GM19099 (cell line): ENCODE data around the gene RNF222.

ENCODE experiments used
- POLR2A ChIP-seq: IDR thresholded peaks from 3 replicates; pipeline ENCODE4 v1.6.1; 2011; ENCODE audit warnings: low read depth; ENCODE audit not compliant: insufficient read length; ENCODE audit errors: extremely low read depth

Gene RNF222

DNA sequence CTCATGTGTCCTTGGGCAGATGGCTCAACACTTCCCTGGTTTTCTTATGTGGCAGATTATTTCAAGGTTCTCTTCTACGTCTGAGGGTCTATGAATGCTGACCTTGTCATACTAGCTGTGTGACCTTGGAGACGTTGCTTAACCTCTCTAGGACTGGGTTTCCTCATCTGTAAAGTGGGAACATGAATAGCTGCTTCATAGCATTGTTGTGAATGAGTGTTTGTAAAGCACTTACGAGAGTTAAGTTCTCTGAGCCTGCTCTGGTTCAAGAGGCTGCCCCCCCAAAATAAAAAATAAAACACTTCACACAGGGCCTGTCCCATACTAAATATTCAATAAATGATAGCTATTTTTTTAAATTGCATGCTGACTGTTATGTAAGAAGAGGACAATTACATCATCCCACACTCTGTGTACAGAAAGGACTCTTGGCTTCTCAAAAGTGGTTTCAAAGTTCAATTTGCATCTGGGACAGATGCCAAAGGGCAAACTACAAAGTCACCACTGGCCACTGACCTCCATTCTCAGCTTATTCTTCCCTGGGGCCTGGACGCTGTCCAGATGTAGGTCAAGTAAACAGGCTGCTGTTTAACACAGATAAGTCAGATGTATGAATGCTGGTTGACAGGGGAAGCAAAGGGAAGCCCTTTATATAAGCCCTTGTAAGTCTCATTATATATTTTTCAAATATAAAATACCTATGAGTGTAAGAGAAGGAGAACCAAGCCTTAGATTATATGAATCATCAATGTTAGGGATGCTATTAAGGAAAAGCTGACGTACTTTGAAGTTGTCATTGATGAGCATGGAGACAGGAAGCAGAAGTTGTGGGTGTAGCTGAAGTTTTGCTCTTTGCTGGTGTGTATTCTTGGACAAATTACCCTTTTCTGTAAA is 22.7 kb upstream of the RNF222 start:
- TF ChIP-seq POLR2A: no peak

DNA sequence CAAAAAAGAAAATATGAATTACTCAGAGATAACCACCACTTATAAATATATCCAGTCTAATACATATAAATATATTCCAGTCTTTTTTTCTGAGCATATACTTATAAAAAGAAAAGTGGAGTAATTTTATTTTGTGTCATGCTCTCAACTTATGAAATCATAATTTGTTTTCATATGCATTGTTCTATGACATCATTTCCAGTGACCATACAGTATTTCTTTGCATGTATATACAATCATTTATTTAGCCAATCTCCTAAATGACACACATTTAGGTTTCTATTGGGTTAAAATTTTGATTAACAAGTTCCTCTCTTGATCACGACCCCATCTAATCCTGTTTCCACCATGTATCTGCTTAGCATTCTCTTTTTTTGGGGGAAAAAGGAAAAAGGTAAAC is 21.7 kb upstream of the RNF222 start:
- TF ChIP-seq POLR2A: no peak

DNA sequence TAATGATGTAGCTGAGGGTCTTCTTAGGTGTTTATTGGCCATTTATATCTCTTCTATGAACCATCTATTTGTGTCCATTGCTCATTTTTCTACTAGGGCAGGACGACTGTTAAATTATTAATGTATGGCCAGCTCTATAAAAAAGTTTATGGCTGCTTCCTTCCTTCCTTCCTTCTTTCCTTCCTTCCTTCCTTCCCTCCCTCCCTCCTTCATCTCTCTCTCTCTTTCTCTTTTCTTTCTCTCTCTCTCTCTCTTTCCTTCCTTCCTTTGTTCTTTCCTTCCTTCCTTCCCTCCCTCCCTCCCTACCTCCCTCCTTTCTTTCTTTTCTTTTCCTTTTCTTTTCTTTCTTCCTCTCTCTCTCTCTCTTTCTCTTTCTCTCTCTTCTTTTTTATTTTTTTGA is 20.8 kb upstream of the RNF222 start:
- TF ChIP-seq POLR2A: no peak

DNA sequence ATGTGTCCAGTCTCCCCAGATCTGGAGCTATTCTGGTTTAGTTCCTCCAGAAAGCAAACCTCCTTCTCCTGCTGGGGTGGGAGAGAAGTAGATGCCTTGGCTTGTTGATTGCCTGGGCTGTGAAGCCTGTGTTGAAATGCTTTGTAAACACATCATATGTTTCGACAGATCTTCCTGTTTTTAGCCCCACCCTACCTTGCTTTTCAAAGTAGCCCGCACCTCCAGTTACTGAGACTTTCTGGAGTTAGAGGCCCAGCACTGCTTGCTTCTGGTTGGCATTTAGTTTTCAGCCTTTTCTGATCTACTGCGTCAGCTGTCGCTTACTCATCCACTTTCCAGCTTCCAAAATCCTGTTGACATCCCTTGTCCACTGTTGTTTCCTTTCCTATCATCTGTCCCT is 20.2 kb upstream of the RNF222 start:
- no peak for TF ChIP-seq POLR2A

DNA sequence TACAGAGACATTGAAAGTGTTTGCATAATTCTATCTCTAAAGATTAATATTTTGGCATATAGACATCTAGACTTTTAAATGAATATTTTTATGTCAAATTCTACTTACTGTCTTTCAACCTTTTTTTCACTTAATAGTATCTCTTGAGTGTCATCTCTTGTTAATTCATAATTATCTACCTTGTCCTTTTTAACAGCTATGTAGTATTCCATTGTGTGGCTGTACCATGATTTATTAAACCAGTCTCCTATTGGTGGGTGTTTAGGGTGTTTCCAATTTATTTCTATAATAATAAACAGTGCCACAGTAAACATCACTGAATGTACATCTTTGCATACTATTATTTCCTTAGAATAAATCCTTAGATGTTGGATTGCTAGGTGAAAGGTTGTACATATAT is 16.3 kb upstream of the RNF222 start:
- TF ChIP-seq POLR2A: no peak

DNA sequence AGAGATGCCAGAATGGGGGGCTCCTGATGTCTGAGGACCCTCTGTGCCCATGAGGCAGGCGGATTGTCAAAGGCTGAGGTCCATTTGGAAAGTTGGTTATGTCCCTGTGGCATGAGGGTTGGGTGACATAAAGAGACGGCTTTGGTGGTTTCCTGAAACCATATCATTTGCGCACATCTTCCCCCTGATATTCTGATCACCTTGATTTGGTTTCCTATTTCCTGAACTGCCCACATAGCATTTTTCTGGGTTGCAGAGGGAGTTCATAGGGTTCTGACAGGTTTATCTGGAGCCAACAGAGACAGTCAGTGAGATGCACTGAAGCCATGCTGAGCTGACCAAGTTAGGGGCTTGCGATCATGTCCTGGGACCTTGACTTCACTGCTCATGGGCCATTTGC is 15.7 kb upstream of the RNF222 start:
- no peak for TF ChIP-seq POLR2A

DNA sequence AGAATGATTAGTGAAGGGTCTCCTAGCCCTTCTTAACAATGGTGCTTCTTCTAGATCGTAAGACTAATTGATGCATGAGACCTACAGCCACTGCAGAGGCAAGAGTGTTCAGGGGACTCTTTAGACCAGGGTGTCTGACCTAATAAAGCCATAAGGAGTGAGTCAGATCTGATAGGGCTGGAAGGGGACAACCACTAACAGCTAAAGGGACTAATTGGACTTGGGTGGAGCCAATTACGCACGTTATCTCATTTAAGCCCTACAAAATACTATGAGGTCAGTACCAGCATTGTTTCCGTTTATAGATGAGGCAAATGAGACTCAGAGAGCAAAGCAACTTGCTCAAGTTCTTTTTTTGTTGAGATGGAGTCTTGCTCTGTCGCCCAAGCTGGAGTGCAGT is 14.5 kb upstream of the RNF222 start:
- no peak for TF ChIP-seq POLR2A

DNA sequence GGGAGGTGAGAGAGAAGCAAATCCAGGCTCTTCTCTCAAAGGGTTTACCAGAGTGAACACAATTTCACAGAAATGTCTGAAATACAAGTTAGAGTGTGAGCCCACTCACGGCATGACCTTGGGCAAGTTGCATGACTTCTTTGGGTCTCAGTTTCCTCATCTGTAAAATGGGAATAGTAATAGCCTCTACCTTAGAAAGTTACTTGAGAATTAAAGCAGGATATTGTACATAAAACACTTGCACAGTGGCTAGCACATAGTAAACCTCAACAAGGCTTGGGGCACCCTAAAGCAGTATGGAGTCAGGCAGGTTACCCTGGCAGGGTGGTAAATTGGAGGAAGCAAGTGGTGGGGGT is 13.2 kb upstream of the RNF222 start:
- no peak for TF ChIP-seq POLR2A

DNA sequence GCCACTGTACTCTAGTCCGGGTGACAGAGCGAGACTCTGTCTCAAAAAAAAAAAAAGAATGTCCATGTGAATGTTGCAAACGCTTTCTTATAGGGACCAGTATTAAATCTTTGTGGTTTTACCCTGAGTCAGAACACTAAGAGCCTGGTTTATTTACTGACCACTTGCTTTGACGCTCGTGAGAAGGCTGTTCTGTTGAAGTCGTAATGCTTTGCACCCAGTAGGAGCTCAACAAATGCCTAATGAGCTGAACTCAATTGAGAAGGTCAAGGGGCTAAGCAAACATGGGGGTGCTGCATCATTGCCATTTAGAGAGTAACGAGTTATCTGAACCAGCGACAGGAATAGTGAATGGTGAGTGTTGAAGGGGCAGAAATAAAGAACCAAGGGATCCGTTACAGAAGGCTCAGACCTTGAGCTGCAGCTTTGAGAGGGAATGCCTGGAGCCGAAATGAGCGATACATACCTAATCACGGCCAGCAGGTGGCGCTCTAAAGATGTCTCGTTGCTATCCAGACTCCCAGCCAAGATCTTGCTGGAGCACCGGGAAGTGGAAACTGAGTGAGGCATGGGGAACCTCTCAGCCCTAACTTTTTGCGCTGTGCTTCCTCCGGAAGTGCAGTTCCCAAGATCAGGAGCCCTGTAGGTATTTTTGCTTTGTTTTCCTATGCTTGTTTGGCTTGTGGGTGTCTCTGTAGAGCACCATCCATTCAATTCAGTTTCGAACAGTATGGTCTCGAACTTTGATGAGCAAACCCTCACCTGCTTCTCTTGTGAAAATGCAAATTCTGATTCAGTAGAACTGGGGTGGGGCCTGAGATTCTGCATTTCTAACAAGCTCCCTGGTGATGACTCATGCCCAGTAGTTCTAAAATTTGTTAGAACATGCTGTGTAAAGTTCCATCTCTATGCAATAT is 12.6 kb upstream of the RNF222 start:
- no peak for TF ChIP-seq POLR2A

DNA sequence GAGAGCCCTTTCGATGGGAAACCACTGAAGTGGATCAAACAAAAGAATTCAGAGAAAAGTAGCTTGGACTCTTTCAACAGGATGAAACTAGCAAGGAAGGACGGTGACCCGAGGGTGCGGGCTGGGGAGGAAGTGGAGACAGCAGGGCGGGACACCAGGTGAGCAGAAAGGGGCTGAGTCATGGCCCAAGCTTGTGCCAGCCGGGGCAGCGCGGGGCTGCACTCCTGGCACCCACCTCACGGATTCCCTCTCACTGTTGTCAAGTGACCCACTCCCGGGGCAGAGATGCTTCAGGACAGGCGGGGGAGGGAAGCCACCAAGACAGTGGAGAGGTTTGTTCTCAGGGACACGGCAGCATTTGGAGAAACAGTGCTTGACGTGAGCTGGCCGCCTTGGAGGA is 10.7 kb upstream of the RNF222 start:
- TF ChIP-seq POLR2A: no peak

DNA sequence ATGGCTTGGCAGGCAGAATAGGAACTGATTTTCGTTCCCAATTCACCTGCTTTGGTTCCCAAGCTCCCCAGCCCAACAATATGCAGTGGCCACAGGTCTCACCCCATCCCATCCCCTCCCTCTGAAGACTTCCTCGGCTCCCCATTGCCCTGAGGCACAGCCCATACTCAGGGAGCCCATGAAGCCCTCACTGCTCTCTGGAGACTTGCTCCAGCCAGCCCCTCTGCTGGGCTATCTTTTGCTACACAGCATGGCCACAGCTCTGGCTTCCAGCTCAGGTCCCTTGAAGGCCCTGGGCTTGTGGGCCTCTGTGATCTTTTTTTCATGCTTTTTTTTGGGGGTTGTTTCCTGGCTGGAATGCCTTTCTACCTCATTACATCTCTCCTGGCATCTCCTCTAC is 8.5 kb upstream of the RNF222 start:
- TF ChIP-seq POLR2A: no peak

DNA sequence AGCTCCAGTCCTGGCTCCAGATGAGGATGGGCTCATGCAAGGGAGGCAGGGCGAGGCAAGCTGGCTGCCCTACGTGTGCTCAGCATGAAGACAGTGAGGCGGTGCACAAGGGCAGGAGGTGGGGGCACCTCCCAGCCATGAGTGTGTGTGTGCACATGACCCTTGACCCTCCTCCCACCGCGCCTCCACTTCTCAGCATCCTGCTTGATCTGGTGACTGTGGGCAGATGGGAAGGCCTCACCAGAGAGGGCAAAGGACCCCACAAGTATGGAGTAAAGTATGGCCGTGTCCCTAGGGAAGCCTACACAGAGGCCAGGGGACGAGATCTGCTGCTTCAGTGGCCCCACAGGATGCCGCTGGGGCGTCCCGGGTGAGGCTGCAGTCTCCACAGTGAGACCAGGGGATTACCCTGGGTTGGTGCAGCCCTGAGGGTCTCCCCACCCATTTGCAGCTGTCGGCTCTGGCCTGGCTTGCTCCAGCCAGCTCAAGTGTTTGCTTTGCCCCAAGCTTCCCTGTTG is 7.9 kb upstream of the RNF222 start:
- TF ChIP-seq POLR2A: no peak

DNA sequence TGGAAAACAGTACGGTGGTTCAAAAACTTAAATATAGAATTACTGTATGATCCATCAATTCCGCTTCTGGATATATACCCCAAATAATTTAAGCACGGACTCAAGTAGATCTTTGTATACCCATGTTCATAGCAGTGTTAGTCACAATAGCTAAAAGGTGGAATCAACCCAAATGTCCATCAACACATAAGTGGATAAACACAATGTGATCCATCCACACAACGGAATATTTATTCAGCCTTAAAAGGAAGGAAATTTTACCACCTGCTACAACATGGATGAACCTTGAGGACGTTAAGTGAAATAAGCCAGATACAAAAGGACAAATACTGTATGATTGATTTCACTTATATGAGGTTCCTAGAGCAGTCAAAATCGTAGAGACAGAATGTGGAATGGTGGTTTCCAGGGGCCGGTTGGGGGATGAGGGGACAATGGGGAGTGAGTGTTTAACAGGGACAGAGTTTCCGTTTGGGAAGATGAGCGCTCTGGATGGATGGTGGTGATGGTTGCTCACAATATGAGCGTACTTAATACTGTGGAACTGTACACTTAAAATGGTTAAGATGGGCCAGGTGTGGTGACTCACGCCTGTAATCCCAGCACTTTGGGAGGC is 5.4 kb upstream of the RNF222 start:
- TF ChIP-seq POLR2A: no peak

DNA sequence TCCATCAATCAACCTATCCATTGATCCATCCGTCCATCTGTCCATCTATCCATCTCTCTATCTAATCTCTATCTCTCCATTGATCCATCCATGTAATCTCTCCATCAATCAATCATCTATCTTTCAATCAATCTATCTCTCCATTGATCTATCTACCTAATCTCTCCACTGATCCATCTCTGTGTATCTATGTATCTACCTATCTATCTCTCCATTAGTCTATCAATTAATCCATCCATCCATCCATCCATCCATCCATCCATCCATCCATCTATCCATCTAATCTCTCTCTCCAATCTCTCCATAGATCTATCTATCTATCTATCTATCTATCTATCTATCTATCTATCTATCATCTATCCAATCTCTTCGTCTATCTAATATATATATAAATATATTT is 3.5 kb upstream of the RNF222 start:
- TF ChIP-seq POLR2A: no peak

DNA sequence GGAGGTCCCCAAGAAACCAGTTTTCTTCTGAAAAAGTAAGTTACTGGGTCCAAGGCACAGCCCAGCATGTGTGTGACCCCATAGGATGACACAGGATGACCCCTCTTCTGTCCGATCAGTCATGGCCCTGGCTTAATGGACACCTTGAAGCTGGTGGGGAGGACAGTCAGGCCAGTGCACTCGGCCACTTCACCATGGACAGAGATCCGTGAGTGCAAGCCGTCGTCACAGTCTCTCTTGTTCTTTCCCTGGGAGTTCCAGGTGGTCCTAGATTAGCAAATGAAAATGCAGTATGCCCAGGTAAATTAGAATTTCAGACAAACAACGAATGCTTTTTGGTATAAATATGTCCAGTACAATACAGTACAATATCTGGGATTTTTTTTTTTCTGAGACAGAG is 1.4 kb upstream of the RNF222 start:
- no peak for TF ChIP-seq POLR2A
